ENCODE measurements around the gene RTN4R. TPM values are rescaled to one million over a fixed set of nuclear protein-coding genes. Genes with fewer than 3 reads are reported as not detected.

Gene RTN4R
- total and polyA plus RNA-seq, 9 of the 15 experiments (the other 6 are each of a cell fraction or from before 2014, with no cell fraction given), result 0.04 to 2.8 (median 1.4) TPM; not detected in 3

- peak; percentile 76; the same call in 1 of the 2 replicates for TF ChIP-seq ZNF133 (CRISPR knock-in tag; IDR thresholded peaks at IDR 0.05)
- TF ChIP-seq CLOCK (CRISPR knock-in tag; IDR thresholded peaks at IDR 0.05; ENCODE audit: borderline replicate concordance), result 0 out of 2 replicates have a peak, but pooled peaks have one; percentile 25
- TF ChIP-seq MCM2 (IDR thresholded peaks at IDR 0.05; ENCODE audit: low read depth), result no peak
- no peak for TF ChIP-seq FOXP1 (CRISPR knock-in tag; IDR thresholded peaks at IDR 0.05)
- no peak for TF ChIP-seq FOS (IDR thresholded peaks at IDR 0.05; ENCODE audit: extremely low read depth, insufficient read length)
- 0 out of 2 replicates have a peak, but pooled peaks have one; percentile 13 for TF ChIP-seq PPARD (CRISPR knock-in tag; IDR thresholded peaks at IDR 0.05)
- TF ChIP-seq ZNF561 (CRISPR knock-in tag; conservative IDR thresholded peaks at IDR 0.05), result 0 out of 2 replicates have a peak, but pooled peaks have one; percentile 45
- no peak for TF ChIP-seq NR0B1 (IDR thresholded peaks at IDR 0.05; ENCODE audit: partially characterized antibody)
- TF ChIP-seq ERF (CRISPR knock-in tag; IDR thresholded peaks at IDR 0.05), result peak; percentile 16; the same call in 1 of the 2 replicates
- TF ChIP-seq ZSCAN32 (CRISPR knock-in tag; IDR thresholded peaks at IDR 0.05), result 0 out of 2 replicates have a peak, but pooled peaks have one; percentile 33
- TF ChIP-seq KDM5B (IDR thresholded peaks at IDR 0.05; ENCODE audit: insufficient replicate concordance, low read depth, low read length), result peak; percentile 43
- 0 out of 2 replicates have a peak, but pooled peaks have one; percentile 70 for TF ChIP-seq TAF15 (IDR thresholded peaks at IDR 0.05; ENCODE audit: low read depth, low read length)
- TF ChIP-seq ZNF280B (CRISPR knock-in tag; IDR thresholded peaks at IDR 0.05), result 0 out of 2 replicates have a peak, but pooled peaks have one; percentile 3
- TF ChIP-seq ZNF699 (CRISPR knock-in tag; IDR thresholded peaks at IDR 0.05; ENCODE audit: insufficient replicate concordance), result peak; percentile 75
- 0 out of 2 replicates have a peak, but pooled peaks have one; percentile 1 for TF ChIP-seq MTA3 (IDR thresholded peaks at IDR 0.05; ENCODE audit: borderline replicate concordance)
- no peak for TF ChIP-seq HNRNPH1 (optimal IDR thresholded peaks at IDR 0.05; ENCODE audit: low read depth, low read length)
- TF ChIP-seq KDM2B (CRISPR knock-in tag; IDR thresholded peaks at IDR 0.05), result no peak
- TF ChIP-seq ZFP1 (CRISPR knock-in tag; IDR thresholded peaks at IDR 0.05), result no peak
- TF ChIP-seq HIVEP1 (CRISPR knock-in tag; IDR thresholded peaks at IDR 0.05), result peak; percentile 73; the same call in 1 of the 2 replicates
- no peak for TF ChIP-seq ETV6 (IDR thresholded peaks at IDR 0.05; ENCODE audit: borderline replicate concordance in 1 of 2, low read depth in 2 of 2, low read length in 1 of 2)
- no peak for TF ChIP-seq ETV6 (CRISPR knock-in tag; IDR thresholded peaks at IDR 0.05; ENCODE audit: borderline replicate concordance)
- TF ChIP-seq RNF2 (IDR thresholded peaks at IDR 0.05), result no peak
- 0 out of 2 replicates have a peak, but pooled peaks have one; percentile 18 for TF ChIP-seq ZNF76 (CRISPR knock-in tag; IDR thresholded peaks at IDR 0.05; ENCODE audit: borderline replicate concordance)
These were observed 60.7 kb downstream of the RTN4R start (continued) for GRCh38 chr22:20207277-20208025.

Data from K562 (cell line).